HG03439 (cell line): Measurements from ENCODE around the gene ALAS1.

Source experiments
- ATAC-seq: cut with Tn5 transposase; IDR thresholded peaks from one replicate; pipeline ENCODE4 v1.9.1; 2021; ENCODE audit warnings: mild to moderate bottlenecking, moderate library complexity; ENCODE audit not compliant: unreplicated experiment

Gene ALAS1

DNA sequence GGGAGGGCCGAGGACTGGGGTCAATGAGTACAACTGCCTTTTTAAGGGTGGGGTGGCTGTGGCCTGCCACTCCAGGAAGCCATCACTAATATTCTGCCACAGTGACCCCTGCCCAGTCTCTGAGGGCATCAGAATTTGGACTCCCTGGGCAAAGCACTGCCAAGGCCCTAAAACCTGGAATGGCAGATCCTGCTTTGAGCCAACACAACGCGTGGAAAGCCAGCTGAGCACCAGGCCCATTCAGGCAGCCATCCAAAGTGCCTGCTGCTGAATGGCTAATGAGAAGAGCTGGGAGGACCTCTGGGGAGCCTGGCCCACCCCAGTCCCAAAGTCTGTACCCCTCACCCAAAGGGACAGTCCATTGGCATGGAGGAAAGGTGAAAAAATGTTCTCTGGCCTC, 36.0 kb downstream of the ALAS1 start:
- no peak for ATAC-seq

DNA sequence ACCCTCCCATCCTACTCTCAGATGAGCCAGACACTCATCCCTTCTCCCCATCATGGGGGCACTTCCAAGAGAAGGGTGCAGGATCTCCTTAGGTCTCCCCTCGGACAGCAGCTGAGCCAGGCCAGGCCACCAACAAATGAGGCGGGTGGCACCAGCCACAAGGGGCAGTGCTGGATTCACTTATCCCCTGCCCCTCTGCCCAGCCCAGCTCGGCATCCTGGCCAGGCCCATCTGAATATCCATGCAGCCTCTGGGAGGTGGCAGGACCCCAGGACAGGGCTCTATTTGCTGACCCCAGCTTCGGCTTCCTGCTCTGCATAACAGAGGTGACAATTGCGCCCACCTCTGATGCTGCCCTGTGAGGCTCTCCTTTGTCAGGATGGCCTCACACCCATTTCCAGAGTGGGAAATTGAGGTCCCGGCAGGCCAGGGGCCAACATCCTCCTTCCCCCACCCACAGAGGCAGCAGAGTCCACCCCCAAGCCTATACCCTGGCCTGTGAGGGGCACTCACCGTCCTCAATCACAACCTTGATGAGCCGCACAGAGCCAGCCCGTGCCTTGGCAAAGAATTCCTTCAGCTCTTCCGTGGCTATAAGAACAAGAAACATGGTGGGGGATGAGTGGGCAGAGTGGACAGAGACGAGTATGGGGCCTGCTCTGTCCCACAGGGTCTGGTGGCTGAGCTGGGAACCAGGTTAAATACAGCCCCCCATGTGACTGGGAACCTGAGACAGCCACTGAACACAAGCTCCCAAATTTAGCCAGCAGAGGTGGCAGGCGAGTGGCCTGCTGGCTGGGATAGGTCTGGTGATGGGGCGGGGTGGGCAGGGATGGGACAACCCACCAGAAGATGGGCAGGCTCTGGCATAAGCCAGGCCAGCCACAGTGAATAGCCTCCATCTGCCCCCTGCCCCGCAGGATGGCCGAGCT, 36.8 kb downstream of the ALAS1 start:
- ATAC-seq: no peak

DNA sequence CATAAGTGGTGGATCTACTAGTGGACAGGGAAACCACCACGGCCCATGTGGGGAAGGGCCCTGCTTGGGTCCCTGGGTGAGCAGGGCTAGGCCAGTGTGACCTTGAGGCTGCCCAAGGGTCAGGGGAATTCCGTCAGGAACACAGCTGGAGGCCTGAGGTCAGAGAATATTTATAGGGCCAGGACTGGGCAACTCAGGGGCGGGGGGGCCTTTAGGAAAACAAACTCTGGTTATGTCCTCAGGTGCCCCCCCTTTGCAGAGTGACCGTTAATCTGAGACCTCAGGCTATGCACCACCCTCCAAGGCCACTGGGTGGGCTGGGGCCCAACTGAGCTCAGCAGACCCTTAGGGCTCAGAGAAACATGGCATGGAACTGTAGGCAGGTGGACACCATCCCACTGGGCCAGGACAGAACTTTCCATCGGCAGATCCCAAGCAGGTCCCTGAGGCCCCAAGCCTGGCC, 38.5 kb downstream of the ALAS1 start:
- ATAC-seq: no peak

DNA sequence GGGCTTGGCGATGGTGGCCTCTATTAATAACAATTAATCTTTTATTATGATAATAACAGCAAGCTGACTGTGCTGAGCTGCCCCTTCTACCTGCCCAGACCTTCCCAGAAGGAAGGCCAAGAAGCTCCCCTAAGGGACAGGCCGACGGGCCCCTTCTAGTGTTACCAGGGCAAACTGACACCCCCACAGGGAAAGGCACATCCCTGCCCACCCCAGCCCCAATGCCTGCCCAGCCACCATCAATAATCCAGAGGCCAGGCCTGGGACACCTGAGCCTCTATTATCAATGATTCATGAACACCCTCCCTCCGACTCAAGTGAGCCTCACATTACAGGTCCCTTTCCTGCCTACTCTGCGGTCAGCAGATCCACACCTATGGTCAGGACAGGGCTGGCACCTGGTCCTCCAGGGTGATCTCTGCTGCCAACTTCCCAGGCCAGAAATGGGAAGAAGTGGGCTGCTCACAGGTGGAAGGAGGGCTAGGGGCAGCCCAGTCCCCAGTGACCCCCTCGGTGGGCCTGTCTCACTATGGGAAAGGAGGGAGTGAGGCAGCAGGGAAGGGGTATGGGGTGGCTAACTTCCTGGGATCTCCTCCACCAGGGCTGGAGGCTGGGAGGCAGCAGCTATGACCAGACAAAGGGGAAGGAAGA, 39.2 kb downstream of the ALAS1 start:
- no peak for ATAC-seq

DNA sequence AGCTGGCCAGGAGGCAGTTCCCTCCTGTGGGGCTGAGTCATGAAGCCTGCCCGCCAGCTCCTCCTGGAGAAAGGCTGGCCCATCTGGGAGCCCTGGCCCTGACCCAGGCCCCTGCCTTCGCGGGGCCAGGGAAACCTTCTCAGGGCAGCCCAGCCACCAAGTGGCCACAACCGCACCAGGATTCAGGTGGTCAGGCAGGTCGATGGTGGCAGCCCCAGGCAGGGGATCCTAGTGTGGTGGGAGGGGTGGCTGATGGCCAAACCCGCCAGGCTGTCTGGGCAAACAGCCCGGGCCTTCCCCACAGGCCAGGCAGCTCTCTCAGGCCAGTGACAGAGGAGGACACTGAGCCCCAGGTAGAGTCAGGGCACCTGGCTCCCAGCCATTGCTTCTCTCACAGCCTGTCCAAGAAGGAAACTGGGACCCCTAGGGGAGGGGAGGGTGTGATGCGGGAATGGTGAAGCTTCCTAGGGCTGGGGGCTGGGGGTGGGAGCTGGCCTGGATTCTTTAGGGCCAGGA, 39.8 kb downstream of the ALAS1 start:
- ATAC-seq: no peak

DNA sequence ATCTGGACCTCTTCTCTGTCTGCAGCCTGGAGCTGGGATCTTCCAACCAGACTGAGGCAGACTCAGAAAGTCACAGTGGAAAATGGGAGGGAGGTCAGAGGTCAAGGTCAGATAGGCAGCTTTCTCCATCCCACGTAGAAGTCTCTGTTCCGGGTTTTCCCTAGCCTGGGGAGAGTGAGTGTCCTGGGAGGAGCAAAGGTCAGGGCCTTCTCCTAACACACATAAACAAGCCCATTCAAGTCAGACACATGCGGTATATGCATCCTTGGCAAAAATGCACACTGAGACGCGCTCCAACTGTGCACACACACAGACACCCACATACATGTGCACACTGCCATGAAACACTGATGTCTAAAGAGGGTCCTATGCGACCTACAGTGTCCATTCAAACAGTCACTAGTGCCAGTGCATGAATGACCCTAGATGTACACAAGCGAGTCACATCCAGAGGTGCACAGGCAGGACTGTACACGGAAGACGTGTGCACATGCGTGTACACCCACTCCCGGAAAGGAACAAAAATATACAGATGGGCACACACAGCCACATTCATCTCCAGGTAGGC, 40.3 kb downstream of the ALAS1 start:
- ATAC-seq: no peak

DNA sequence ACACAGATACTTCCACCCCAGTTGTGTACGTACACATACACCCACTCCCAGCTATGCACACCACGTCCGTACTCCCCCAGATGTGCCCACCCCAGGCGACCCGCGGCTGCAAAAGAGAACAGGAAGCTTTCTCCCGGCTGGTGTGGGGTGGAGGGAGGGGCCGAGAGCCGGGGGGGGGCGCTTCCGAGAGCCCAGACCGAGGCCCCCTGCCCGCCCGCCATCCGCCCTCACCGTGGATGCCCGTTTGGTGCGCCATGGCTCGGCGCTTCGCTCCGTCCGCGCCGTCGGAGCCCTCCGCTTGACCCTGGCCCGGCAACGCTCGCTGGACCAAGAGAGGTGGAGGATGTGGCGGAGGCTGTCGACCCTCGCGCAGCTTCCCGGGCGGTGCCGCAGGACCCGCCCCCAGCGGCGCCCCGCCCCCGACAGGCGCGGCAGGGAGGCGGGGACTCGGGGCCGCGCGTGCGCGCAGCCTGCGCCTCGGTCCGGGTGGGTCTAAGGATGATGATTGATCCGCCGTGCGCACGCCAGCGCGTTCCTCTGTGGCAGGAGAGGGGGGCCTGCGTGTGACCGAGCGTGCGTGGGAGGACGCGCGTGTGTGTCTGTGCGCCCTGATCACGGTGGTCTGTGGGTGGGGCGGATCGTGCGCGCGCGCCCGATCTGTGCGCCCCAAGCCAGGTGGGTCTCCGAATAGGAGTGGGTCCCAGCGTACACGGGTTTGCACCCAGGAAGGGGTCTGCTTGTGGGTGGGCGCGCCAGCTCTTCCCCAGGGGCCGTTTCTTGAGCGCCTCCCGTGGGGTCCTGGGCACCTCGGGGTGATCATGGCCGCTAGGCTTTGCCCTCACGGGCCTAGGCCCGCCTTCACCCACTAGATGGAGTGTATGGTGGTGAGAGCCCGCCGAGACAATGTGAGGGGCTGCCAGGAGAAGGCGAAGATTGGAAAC, 41.1 kb downstream of the ALAS1 start, which contains the start of gene TWF2:
Gene TWF2 (minus strand): TSS at position 398 of the 941 bp plus-strand sequence. CDS start 142 bp downstream, at position 256.
- peak; percentile 65 for ATAC-seq

DNA sequence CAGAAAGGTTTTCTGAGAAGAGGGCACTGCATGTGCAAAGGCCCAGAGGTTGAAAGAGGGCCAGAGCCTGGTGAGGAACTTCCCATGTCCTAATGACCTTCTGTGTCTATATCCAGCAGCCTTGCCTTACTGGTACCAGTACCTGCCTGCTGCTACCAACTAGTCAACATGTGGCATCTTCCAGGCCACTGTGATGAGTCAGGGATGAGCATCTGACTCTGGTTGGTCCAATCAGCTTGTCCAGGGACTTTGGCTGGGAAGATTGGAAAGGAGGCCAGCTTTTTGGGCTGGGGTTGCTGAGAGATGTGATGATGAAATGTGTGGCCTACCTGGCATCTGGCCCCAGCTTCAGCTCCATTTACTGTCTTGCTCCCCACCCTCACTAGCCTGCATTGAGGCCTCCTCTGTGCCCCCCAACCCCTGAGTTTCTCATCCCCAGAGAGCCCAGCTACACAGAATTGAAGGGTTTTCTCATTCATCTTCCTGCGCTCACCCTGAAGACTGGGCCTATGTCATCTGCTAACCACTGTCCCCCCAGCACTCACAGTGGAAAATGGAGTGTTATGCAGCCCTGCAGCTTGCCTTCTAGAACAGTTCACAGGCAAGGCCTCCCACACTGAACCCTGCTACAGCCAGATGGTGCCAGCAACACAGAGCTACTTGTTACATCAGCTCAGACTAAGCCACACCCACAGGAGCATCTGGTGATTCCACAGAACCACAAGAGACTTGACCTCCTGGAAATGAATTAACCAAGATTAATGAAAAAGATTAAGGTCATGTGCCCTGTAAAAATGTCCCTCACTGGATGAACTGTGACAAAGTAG, 42.3 kb downstream of the ALAS1 start:
- ATAC-seq: no peak

DNA sequence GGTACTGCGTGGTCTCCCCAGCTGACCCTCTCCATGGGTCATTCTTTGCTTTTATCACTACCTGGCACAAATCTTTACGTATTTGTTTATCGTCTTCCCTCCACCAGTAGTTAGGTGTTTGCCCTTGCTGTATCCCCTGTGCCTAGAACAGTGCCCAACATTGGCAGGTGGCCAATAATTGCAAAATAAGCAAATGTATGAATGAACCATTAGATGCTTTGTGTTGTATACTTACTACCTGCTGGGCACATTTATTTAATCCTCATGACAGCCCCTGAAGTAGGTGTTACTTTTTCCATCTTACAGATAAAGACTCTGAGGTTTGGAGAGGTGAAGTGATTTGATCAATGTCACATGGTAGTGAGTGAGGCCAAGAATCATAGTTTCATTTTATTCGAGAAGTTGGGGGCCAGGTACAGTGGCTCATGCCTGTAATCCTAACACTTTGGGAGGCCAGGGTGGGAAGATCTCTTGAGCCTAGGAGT, 43.0 kb downstream of the ALAS1 start:
- no peak for ATAC-seq

DNA sequence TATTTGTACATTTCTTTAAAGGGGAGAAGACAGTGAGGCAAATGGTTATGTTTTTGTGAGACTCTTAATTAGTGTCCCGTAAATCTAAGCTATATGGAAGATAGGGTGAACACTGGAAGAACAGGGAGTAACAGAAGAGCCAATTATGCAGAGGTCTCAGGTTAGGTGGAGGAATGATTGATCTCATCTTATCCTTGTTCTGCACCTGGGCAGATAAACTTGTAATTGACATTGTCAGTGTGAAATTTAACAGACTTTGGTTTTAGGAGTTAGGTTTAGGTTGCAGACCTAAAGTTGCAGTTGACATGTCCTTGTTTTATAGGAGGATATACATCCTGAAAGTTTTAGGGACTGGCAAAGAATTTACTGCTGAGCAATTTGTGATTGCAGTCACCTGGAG, 44.1 kb downstream of the ALAS1 start:
- no peak for ATAC-seq

DNA sequence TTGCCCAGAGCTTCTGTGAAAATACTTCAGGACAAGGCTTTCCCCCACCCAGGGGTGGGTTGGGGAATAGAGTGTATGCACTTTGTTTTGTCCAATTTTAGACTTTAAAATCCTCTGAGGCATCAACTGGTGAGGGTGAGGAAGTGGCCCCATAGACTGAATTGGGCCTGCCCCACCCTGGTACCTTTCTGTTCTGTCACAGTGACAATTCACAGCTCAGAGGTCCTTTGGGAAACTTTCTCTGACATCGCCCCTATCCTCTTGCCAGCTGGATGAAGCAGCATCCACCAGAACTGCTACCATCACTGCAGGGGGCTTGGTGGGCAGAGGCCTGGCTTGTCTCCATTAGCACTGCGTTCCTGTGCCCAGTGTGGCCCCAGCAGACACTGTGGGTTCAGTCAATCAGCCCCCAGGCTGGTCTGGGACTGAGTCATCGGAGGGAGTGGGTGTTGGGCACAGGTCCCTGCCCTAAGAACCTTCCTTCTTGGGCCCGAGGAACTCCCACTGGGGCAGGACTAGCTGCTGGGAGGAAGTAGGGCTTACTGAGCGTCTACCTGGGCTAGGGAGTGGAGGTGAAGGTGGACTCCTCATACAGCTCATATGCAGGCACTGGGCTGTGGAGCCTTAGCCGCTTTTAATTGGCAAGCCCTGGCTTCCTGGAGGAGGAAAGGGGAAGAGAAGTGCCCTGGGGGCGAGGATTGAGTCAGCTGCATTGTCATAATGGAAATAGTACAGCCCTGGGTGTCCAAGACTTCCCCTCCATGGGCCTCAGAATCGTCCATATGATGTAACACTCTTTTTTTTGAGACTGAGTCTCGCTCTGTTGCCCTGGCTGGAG, 46.0 kb downstream of the ALAS1 start:
- ATAC-seq: no peak

DNA sequence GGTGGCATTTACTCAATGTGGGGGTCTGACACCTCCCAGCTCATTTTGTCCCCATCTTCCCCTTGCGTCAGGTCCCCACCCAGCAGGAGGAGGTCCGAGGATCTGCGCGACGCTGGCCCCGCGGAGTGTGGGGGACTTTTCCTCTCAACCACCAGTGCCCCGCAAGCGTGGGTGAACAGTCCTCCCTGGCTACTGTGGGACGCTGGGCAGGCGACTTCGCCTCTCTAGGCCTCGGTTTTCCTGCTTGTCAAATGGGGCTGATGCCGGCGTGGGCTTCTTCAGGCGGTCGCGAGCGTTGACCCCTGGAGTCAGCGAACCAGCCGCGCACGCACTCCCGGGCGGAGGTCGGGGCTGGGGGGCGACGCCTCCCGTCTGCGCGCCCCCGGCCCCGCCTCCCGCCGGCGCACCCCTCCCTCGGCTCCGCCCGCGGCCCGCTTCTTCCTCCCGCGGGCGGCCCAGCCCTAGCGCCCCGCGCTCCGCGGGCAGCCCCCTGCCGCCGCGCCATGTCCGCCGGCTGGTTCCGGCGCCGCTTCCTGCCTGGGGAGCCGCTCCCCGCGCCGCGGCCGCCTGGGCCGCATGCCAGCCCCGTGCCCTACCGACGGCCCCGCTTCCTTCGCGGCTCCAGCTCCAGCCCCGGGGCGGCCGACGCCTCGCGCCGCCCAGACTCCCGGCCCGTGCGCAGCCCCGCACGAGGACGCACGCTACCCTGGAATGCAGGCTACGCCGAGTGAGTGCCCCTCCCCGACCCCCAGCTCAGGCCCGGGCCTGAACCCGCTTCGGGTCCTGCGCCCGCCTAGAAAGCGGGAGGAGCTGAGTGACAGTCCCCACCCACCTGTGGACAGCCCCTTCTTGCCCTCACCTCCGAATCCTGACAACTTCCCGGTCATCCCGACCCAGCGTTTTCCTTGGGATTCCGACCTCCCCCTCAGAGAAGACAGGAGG, 47.6 kb downstream of the ALAS1 start, which contains the start of gene PPM1M:
Gene PPM1M (plus strand): TSS at position 438 of the 942 bp plus-strand sequence. CDS start 66 bp downstream, at position 504.
- ATAC-seq: no peak

DNA sequence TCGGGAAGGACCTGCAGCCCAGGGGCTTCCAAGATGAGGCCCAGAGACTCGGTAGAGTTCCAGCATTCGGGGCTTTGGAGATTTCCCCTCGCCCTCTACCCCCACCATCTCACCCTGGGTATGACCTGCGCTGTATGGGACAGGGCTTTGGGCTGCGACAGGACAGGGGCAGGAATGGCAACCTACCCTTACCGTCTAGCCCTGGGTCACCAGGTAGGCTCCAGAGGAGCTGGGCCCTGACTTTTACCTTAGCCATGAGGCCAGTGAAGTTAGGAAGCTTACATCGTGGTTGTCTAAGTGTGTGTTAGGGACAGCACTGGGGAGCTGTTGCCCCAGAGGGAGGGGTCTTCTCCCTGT, 48.3 kb downstream of the ALAS1 start:
- ATAC-seq: no peak

DNA sequence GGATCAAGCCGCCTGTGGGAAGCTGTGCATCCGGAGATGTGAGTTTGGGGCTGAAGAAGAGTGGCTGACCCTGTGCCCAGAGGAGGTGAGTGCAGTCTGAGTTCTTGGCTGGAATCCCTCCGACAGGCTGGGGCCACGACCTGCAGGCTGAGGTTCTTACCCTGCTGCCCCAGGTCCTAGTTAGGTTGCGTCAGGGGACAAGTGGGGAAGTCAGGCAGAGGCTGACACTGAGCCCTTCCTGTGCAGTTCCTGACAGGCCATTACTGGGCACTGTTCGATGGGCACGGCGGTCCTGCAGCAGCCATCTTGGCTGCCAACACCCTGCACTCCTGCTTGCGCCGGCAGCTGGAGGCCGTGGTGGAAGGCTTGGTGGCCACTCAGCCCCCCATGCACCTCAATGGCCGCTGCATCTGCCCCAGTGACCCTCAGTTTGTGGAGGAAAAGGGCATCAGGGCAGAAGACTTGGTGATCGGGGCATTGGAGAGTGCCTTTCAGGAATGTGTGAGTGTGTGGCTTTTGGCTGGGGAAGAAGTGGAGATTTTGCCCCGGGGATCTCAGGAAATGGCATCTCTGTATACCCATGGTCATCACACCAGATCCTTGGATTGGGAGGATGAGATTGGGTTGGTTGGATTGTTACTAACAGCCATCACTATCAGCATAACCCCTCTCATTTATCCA, 48.9 kb downstream of the ALAS1 start:
- ATAC-seq: no peak

DNA sequence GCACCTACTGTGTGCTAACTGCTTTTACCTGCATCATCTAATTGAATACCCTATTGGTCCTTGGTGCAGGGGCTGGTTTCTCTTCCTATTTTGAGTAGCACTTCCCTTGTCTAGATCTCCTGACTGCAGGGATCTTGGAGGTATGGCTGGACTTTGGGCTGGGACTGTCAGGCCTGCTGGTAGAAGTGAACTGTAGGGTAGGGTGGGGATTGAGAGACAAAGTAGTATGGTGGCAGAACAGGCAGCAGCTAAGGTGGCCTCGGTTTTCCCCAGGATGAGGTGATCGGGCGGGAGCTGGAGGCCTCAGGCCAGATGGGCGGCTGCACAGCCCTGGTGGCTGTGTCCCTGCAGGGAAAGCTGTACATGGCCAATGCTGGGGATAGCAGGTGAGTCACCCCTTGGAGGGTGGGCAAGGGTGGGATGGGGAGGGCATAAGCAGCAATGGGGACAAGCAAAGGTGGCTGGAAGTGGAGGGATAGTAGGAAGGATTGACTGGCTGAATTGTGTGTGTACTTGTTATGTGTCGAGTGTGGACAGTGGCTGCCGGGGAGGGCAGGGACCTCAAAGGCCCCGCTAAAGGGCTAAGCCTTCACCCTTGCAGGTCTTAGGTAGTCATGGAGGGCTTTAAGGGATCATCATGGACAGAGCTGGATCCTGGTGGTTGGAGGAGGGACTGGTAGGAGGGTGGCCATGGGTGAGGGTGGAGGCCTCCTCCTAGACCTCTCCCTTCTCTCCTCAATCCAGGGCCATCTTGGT, 49.6 kb downstream of the ALAS1 start:
- ATAC-seq: no peak

DNA sequence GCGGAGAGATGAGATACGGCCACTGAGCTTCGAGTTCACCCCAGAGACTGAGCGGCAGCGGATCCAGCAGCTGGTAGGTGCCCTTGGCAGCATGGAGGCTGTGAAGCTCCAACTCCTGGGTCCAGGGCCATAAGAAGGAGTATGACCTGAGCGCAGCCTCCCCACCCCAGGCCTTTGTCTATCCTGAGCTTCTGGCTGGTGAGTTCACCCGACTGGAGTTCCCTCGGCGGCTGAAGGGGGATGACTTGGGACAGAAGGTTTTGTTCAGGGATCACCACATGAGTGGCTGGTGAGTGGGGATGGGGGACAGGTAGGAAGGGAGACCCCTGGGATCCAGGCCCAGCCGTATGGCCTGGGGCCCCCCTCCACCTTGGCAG, 50.2 kb downstream of the ALAS1 start:
- no peak for ATAC-seq
